Peyer's patch (tissue), 4 donors: Measurements from ENCODE around the gene ROBO1. TPM values are rescaled to one million over a fixed set of nuclear protein-coding genes. Genes with fewer than 3 reads are reported as not detected.

ENCODE experiments used
- DNase-seq, 3 donors: peaks; one replicate each; pipeline ENCODE4 v3.0.0-alpha.2; 2017 to 2019
- H3K27ac ChIP-seq, 4 donors: fragments of 200-600 bp; sonication (generic); one replicate each; pipeline ENCODE4 v1.5.1; 2016 to 2019
- H3K27me3 ChIP-seq, 2 donors: fragments of 200-600 bp; sonication (generic); one replicate each; pipeline ENCODE4 v1.5.1; 2019
- H3K36me3 ChIP-seq, 3 donors: fragments of 200-600 bp; sonication (generic); one replicate each; pipeline ENCODE4 v1.5.1; 2016 to 2019
- H3K4me1 ChIP-seq, 4 donors: fragments of 200-600 bp; sonication (generic); one replicate each; pipeline ENCODE4 v1.5.1; 2016 to 2019
- H3K4me3 ChIP-seq, 4 donors: fragments of 200-600 bp; sonication (generic); 1 replicate in 3 of 4; 2 replicates in 1 of 4; pipeline ENCODE4 v1.5.1; 2016 to 2019; ENCODE audit warnings: mild to moderate bottlenecking in 1 of 4
- H3K9me3 ChIP-seq, 4 donors: fragments of 200-600 bp; sonication (generic); one replicate each; pipeline ENCODE4 v1.5.1; 2016 to 2019; ENCODE audit warnings: mild to moderate bottlenecking in 1 of 4
- POLR2A ChIP-seq, 2 donors: fragments of 450-650 bp; IDR thresholded peaks; one replicate each; pipeline ENCODE4 v1.5.1; 2017; ENCODE audit warnings: antibody characterized with exemption in 2 of 2, mild to moderate bottlenecking in 2 of 2, moderate library complexity in 2 of 2
- total RNA-seq, 4 donors: library from RNA; depleted of rRNA; stranded (reverse); fragments of >200 nt; gene quantifications; one replicate each; pipeline ENCODE4 v1.1.0, GENCODE V29; 2016
- TF ChIP-seq, protein P1 (sequence below), 6 experiments: fragments of 450-650 bp in 4 of 6; fragments of 200-600 bp in 2 of 6; sonication (generic) in 1 of 6; IDR thresholded peaks; one replicate each; pipeline ENCODE4 v1.5.1; 2017 to 2019; ENCODE audit warnings: antibody characterized with exemption in 6 of 6, mild to moderate bottlenecking in 3 of 6, moderate library complexity in 1 of 6

The ROBO1 gene
- total RNA-seq, 4 donors from 2014 or later, result 9.5 to 41.3 (median 24.2) TPM

DNA sequence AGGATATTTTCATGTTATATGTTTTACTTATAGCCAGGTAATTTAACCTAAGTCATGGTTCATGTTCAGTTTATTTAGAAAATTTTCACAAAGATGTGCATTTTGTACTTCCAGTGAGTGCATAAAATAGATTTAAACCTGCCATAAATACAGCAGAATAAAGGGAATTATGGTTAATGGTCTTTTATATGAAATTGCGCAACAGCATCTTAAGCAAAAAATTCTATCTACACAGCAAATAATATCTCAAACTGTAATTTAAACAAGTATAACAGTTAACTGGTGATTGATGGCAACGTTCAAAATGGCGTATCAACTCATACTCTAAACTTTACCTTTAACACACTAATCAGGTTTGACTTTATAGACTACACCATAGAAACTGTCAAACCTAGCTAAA is 97.6 kb downstream of the ROBO1 start:
- Histone ChIP-seq H3K27ac (no peak overlapping the region), H3K27me3 (no peaks in the 10 kb centered on the region), H3K4me3 (no peak overlapping the region), H3K4me1 (no peaks in the 10 kb centered on the region), H3K9me3 (no peaks in the 10 kb centered on the region), H3K36me3 (no peaks in the 10 kb centered on the region)
- no peak for TF ChIP-seq POLR2A (IDR thresholded peaks at IDR 0.05)
- TF ChIP-seq, protein P1, sequence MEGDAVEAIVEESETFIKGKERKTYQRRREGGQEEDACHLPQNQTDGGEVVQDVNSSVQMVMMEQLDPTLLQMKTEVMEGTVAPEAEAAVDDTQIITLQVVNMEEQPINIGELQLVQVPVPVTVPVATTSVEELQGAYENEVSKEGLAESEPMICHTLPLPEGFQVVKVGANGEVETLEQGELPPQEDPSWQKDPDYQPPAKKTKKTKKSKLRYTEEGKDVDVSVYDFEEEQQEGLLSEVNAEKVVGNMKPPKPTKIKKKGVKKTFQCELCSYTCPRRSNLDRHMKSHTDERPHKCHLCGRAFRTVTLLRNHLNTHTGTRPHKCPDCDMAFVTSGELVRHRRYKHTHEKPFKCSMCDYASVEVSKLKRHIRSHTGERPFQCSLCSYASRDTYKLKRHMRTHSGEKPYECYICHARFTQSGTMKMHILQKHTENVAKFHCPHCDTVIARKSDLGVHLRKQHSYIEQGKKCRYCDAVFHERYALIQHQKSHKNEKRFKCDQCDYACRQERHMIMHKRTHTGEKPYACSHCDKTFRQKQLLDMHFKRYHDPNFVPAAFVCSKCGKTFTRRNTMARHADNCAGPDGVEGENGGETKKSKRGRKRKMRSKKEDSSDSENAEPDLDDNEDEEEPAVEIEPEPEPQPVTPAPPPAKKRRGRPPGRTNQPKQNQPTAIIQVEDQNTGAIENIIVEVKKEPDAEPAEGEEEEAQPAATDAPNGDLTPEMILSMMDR (IDR thresholded peaks at IDR 0.05), result no peak
- no peak for DNase-seq

DNA sequence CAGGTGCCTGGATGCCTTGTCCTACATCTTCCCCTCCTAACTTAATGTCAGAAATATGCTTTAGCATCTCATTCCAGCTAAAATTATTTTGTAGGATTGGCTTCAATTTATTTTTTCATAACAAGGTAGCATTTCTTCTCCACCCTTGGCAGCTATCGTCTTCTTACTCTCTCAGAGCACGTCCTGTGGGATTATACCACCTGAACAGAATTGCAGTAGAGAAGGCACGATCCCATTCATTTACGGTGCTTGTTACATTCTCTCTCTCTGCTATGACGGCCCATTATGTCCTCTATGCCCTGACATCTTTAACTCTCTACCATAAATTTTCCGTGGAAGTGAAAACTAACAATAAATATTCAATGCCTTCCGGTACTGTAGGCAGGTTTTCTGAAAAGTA is 103.3 kb downstream of the ROBO1 start:
- DNase-seq, result no peak
- no peak overlapping the region for H3K27ac ChIP-seq
- no peaks in the 10 kb centered on the region for H3K4me1 ChIP-seq
- no peaks in the 10 kb centered on the region for H3K9me3 ChIP-seq
- no peak overlapping the region for H3K4me3 ChIP-seq
- H3K36me3 ChIP-seq, result no peaks in the 10 kb centered on the region
- TF ChIP-seq POLR2A (IDR thresholded peaks at IDR 0.05), result no peak
- TF ChIP-seq, protein P1 (IDR thresholded peaks at IDR 0.05), result no peak
- H3K27me3 ChIP-seq, result no peaks in the 10 kb centered on the region

DNA sequence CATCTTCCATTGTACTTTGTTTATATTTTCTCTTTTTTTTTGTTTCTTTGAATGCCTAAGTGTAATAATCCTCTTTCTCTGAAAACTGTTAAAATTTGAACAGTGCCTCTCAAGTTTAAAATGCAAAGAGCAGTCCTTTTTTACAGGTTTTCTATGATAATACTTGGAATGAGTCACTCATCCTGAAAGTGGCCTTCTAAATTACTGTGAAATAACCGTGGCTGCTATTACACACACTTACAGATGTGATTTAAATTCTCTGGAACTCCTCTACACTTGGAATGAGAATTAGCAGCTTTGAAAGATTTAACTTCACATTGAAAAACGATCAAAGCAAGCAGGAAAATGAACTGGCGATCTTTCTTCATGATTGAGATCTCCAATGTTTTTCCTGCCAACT is 105.9 kb downstream of the ROBO1 start:
- Histone ChIP-seq H3K36me3 (no peaks in the 10 kb centered on the region), H3K27me3 (no peaks in the 10 kb centered on the region), H3K9me3 (no peaks in the 10 kb centered on the region), H3K4me1 (no peaks in the 10 kb centered on the region), H3K27ac (no peak overlapping the region), H3K4me3 (no peak overlapping the region)
- DNase-seq, result no peak
- no peak for TF ChIP-seq POLR2A (IDR thresholded peaks at IDR 0.05)
- TF ChIP-seq, protein P1 (IDR thresholded peaks at IDR 0.05), result no peak

DNA sequence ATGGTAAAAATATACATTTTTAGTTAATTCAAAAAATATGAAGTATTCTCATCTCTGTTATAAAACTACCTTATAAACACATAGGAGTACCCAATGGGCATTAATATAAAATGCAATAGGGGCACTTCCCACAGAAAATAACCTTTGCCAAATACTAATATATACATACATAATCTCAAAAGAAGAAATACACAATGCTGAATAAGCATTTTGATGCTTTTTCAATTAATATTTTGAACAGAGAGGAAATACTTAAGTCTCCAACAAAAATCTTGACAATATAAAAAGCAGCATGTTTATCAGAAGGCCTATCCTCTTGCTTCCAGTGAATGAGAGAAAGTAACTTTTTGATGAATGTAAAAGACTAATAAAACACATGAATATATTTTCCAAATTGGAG is 110.7 kb downstream of the ROBO1 start:
- no peaks in the 10 kb centered on the region for H3K9me3 ChIP-seq
- no peaks in the 10 kb centered on the region for H3K36me3 ChIP-seq
- no peak for DNase-seq
- H3K27me3 ChIP-seq, result no peaks in the 10 kb centered on the region
- no peak overlapping the region for H3K4me3 ChIP-seq
- H3K4me1 ChIP-seq, result no peaks in the 10 kb centered on the region
- TF ChIP-seq, protein P1 (IDR thresholded peaks at IDR 0.05), result no peak
- no peak for TF ChIP-seq POLR2A (IDR thresholded peaks at IDR 0.05)
- H3K27ac ChIP-seq, result no peak overlapping the region

DNA sequence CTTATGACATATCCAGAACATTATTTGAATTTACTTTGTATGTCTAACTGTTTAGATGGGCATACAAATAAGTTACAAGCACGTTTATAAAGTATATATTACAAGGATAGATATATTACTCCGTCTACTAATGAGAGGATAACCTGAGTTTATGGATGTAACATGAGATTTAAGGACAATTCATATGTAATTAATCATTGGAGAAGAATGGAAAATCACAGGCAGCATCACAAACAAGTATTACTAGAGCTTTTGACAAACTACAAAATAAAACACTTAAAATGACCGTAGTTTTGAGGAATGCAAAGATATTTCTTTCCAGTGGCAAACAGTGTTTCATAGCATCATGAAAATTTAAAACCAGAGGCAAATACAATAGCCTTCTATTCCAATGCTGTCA is 113.8 kb downstream of the ROBO1 start:
- Histone ChIP-seq H3K9me3 (no peaks in the 10 kb centered on the region), H3K27ac (no peak overlapping the region), H3K4me3 (no peak overlapping the region), H3K27me3 (no peaks in the 10 kb centered on the region), H3K36me3 (no peaks in the 10 kb centered on the region), H3K4me1 (no peaks in the 10 kb centered on the region)
- TF ChIP-seq, protein P1 (IDR thresholded peaks at IDR 0.05), result no peak
- no peak for TF ChIP-seq POLR2A (IDR thresholded peaks at IDR 0.05)
- no peak for DNase-seq

DNA sequence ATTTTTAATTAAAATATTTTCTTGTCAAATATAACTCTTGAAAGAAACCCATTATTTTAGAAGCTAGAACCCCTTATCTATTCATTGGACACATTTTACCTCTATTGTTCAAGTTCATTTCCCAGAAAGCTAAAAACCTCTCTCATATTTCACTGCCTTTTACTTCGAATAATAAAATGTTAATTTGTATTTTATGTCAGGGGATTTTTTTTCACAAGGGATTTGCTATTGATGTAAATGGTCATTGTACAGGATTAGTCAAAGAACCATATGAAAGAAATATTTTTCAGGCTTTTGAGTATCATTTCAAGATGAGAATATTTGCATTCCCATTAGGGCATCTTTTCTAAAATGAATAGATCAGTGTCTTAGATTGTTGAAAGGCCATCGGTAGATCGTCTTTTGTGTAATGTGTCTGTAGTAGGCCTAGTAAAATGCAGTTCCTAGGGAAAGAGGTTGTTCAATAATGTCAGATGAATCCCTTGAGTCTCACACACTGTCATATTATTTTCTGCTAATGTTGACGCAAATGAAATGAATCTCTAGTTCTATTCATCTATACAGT is 114.5 kb downstream of the ROBO1 start:
- TF ChIP-seq, protein P1 (IDR thresholded peaks at IDR 0.05), result no peak
- TF ChIP-seq POLR2A (IDR thresholded peaks at IDR 0.05), result no peak
- H3K27ac ChIP-seq, result no peak overlapping the region
- no peak for DNase-seq

More for the DNA sequence above, 114.5 kb downstream of the ROBO1 start:
- Histone ChIP-seq H3K27me3 (no peaks in the 10 kb centered on the region), H3K4me1 (no peaks in the 10 kb centered on the region), H3K36me3 (no peaks in the 10 kb centered on the region), H3K4me3 (no peak overlapping the region), H3K9me3 (no peaks in the 10 kb centered on the region)
